GM12878 (cell line): ENCODE measurements around the gene WDR59. TPM values are rescaled to one million over a fixed set of nuclear protein-coding genes. Genes with fewer than 3 reads are reported as not detected.

ENCODE experiments used
- ATAC-seq: fragments of 200-7000 bp; cut with Tn5 transposase; 3 replicates; pipeline ENCODE4 v1.9.1; 2020; ENCODE audit warnings: mild to moderate bottlenecking, moderate library complexity
- BruUV-seq: library from RNA; stranded (reverse); fragments of 400-500 nt; replicated peaks from 2 replicates; lab custom pipeline; 2021; lab: Mats Ljungman, UMichigan
- CTCF ChIA-PET: fragments of 300-600 bp; sonication (Branson Sonifier 250); formaldehyde crosslinking; extraction: SDS; loops from one replicate; lab custom pipeline; 2021; ENCODE audit warnings: inconsistent platforms; lab: Yijun Ruan, JAX
- POLR2A ChIA-PET: fragments of 350-600 bp; formaldehyde crosslinking; extraction: SDS; loops from one replicate; lab custom pipeline; 2021; ENCODE audit warnings: inconsistent platforms; lab: Charles Lee
- RAD21 ChIA-PET: fragments of 300-600 bp; sonication (Branson Sonifier 250); formaldehyde crosslinking; loops from one replicate; lab custom pipeline; 2023; ENCODE audit warnings: antibody characterized with exemption; ENCODE audit not compliant: unreplicated experiment; lab: Charles Lee
- SMC1A ChIA-PET: fragments of 300-600 bp; sonication (Branson Sonifier 250); formaldehyde crosslinking; loops from one replicate; lab custom pipeline; 2023; ENCODE audit not compliant: unreplicated experiment, uncharacterized antibody; lab: Charles Lee
- DNase-seq: peaks from one replicate; pipeline ENCODE4 v3.0.0-alpha.2; 2011; ENCODE audit warnings: low read depth, low spot score
- FAIRE-seq: peaks from 3 replicates; lab custom pipeline; 2011; peaks lifted over from hg19 to GRCh38; lab: Jason Lieb, UNC
- H2AFZ ChIP-seq: 2 replicates; pipeline ENCODE4 v1.6.0; 2011; ENCODE audit warnings: low read depth, low read length, control low read depth; ENCODE audit not compliant: control insufficient read depth
- H3K27ac ChIP-seq: 2 replicates; pipeline ENCODE4 v1.5.1; 2011; ENCODE audit warnings: control low read depth; ENCODE audit not compliant: control insufficient read depth, insufficient read depth
- H3K27me3 ChIP-seq, 2 experiments: replicated peaks in 1 of 2; 2 replicates each; pipeline versions ENCODE4 v1.6.0 to v1.6.1; 2011; ENCODE audit warnings: low read length in 1 of 2; ENCODE audit not compliant: control insufficient read depth in 2 of 2, insufficient read depth in 2 of 2
- H3K36me3 ChIP-seq, 2 experiments: 2 replicates each; pipeline ENCODE4 v1.5.1; 2011; ENCODE audit warnings: low read length in 1 of 2; ENCODE audit not compliant: control insufficient read depth in 2 of 2, insufficient read depth in 2 of 2
- H3K4me1 ChIP-seq: 2 replicates; pipeline ENCODE4 v1.6.1; 2011; ENCODE audit warnings: mild to moderate bottlenecking, low read length, moderate library complexity, mixed read lengths; ENCODE audit not compliant: control insufficient read depth, insufficient read depth
- H3K4me2 ChIP-seq: 2 replicates; pipeline ENCODE4 v1.6.0; 2011; ENCODE audit warnings: control low read depth; ENCODE audit not compliant: control insufficient read depth, insufficient read depth
- H3K4me3 ChIP-seq: fragments of 200-600 bp; sonication (generic); 2 replicates; pipeline ENCODE4 v1.5.1; 2016
- H3K79me2 ChIP-seq: 2 replicates; pipeline ENCODE4 v1.6.0; 2011; ENCODE audit warnings: low read length; ENCODE audit not compliant: control insufficient read depth, insufficient read depth
- H3K9ac ChIP-seq: 2 replicates; pipeline ENCODE4 v1.8.0; 2011; ENCODE audit warnings: low read length, control low read depth, mixed read lengths; ENCODE audit not compliant: control insufficient read depth, insufficient read depth
- H3K9me3 ChIP-seq: replicated peaks from 3 replicates; pipeline ENCODE4 v1.5.1; 2011; ENCODE audit warnings: mild to moderate bottlenecking, low read length; ENCODE audit not compliant: control insufficient read depth, insufficient read depth
- H4K20me1 ChIP-seq: 2 replicates; pipeline ENCODE4 v1.6.0; 2011; ENCODE audit not compliant: control insufficient read depth, insufficient read depth
- DPF2 ChIP-seq: fragments of 450-650 bp; IDR thresholded peaks from 2 replicates; pipeline ENCODE4 v1.6.1; 2017; ENCODE audit warnings: mild to moderate bottlenecking
- E2F8 ChIP-seq: fragments of 450-650 bp; IDR thresholded peaks from 2 replicates; pipeline ENCODE4 v1.6.1; 2018; ENCODE audit warnings: mild to moderate bottlenecking, low read depth, moderate library complexity; ENCODE audit not compliant: partially characterized antibody
- EGR1 ChIP-seq, 2 experiments: IDR thresholded peaks; 1 replicate in 1 of 2; 2 replicates in 1 of 2; pipeline ENCODE4 v1.6.1; 2011 to 2012; ENCODE audit warnings: low read depth in 2 of 2, low read length in 2 of 2, borderline replicate concordance in 1 of 2, mild to moderate bottlenecking in 1 of 2, moderate library complexity in 1 of 2
- NR2F1 ChIP-seq: fragments of 450-650 bp; conservative IDR thresholded peaks from 2 replicates; pipeline ENCODE4 v1.6.1; 2017; ENCODE audit warnings: mild to moderate bottlenecking
- NRF1 ChIP-seq: conservative IDR thresholded peaks from 2 replicates; pipeline ENCODE4 v1.6.1; 2011; ENCODE audit warnings: mild to moderate bottlenecking, low read depth, low read length, improper control_type of control experiment
- PML ChIP-seq: IDR thresholded peaks from 2 replicates; pipeline ENCODE4 v1.6.1; 2012; ENCODE audit warnings: low read length, inconsistent platforms
- SIN3A ChIP-seq: IDR thresholded peaks from 2 replicates; pipeline ENCODE4 v1.6.1; 2012; ENCODE audit warnings: low read depth, low read length, improper control_type of control experiment
- TAF1 ChIP-seq: IDR thresholded peaks from 2 replicates; pipeline ENCODE4 v1.6.1; 2011; ENCODE audit warnings: mild to moderate bottlenecking, low read depth, low read length, borderline replicate concordance
- YY1 ChIP-seq: IDR thresholded peaks from 2 replicates; pipeline ENCODE4 v1.6.1; 2011; ENCODE audit warnings: low read depth, mild to moderate bottlenecking, low read length
- ZNF687 ChIP-seq: fragments of 450-650 bp; IDR thresholded peaks from 2 replicates; pipeline ENCODE4 v1.6.1; 2017; ENCODE audit warnings: mild to moderate bottlenecking, moderate library complexity
- WGBS: methylation state at CpG from one replicate; pipeline ENCODE4 v1.1.6; 2016; ENCODE audit warnings: low lambda C conversion rate; ENCODE audit not compliant: insufficient replicate concordance, insufficient coverage; ENCODE audit errors: missing lambda C conversion rate; 5-methylcytosine and 5-hydroxymethylcytosine counted together
- in situ Hi-C: fragments of 300-500 bp; cut with MboI; formaldehyde crosslinking; loops from 9 replicates; pipeline ENCODE4 v1.14.3; 2018; ENCODE audit warnings: mixed read lengths
- intact Hi-C: fragments of 100-400 bp; cut with micrococcal nuclease; formaldehyde crosslinking; loops from one replicate; pipeline ENCODE4 v1.14.2; 2022; ENCODE audit not compliant: unreplicated experiment
- polyA plus RNA-seq, 11 experiments: library from polyadenylated mRNA; depleted of rRNA in 4 of 11; unstranded in 6 of 11; stranded (reverse) in 5 of 11; fragments of >200 nt; fragmentation: Nextera tagmentation in 4 of 11; fragmentation: Illumina TruSeq in 1 of 11; extraction: Ambion mirVana in 4 of 11; extraction: Trizol in 1 of 11; gene quantifications; 1 replicate in 1 of 11; 2 replicates in 10 of 11; pipeline versions ENCODE4 v1.2.1 to v1.2.3, GENCODE V29; 2011 to 2016; ENCODE audit warnings: inconsistent platforms in 2 of 11, missing spikeins in 2 of 11, low read depth in 1 of 11
- total RNA-seq, 4 experiments: library from RNA; depleted of rRNA in 3 of 4; stranded (reverse); fragments of >200 nt in 3 of 4; fragmentation: Illumina TruSeq in 1 of 4; extraction: Trizol in 1 of 4; gene quantifications; 2 replicates each; pipeline versions ENCODE4 v1.2.1 to v1.2.3, GENCODE V29; 2013 to 2021
- TF ChIP-seq, protein P1 (sequence below): IDR thresholded peaks from 2 replicates; pipeline ENCODE4 v1.6.1; 2011; ENCODE audit warnings: mild to moderate bottlenecking, low read depth, low read length, moderate library complexity; ENCODE audit not compliant: insufficient replicate concordance

WDR59 gene
- total and polyA plus RNA-seq, 10 of the 15 experiments (the other 5 are each of a cell fraction or from before 2014, with no cell fraction given) = 9.7 to 78.4 (median 24.5) TPM

DNA sequence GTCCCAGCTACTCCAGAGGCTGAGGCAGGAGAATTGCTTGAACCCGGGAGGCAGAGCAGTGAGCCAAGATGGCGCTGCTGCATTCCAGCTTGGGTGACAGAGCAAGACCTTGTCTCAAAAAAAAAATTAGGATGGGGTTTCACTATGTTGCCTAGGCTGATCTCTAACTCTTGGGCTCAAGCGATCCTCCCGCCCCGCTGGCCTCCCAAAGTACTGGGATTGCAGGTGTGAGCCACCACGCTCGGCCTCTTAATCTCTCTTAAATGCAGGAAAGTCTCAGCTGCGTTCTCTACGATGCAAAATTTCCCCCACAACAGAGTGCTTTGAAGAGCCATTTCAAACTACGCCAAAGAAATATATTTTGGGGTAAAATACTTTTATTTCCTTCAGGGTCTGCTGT lies 5.9 kb upstream of the WDR59 start:
- no peaks in the 10 kb centered on the region for H3K79me2 ChIP-seq
- POLR2A ChIA-PET = no interaction called here
- intact Hi-C loops = loop anchor here (10.0 kb wide), 1 partner anchor 126 kb away; no protein-coding TSS in a partner anchor
- H3K9ac ChIP-seq = no peak overlapping the region
- H3K4me3 ChIP-seq = no peak overlapping the region
- no peak overlapping the region for H3K4me2 ChIP-seq
- H2AFZ ChIP-seq = no peak overlapping the region
- no TSS peak for BruUV-seq
- ATAC-seq (no peak), DNase-seq (no peak), FAIRE-seq (no peak)
- CTCF ChIA-PET = no interaction called here
- H3K27ac ChIP-seq = no peak overlapping the region
- RAD21 ChIA-PET = no interaction called here
- H3K36me3 ChIP-seq = no peaks in the 10 kb centered on the region
- TF ChIP-seq ZNF687 (no peak), NR2F1 (no peak), SIN3A (no peak), E2F8 (no peak), YY1 (no peak), PML (no peak), TAF1 (no peak), EGR1 (IDR thresholded peaks at IDR 0.05; ENCODE audit: borderline replicate concordance in 1 of 2, low read depth in 2 of 2, low read length in 2 of 2) (no peak), NRF1 (no peak), DPF2 (no peak)
- TF ChIP-seq, protein P1, sequence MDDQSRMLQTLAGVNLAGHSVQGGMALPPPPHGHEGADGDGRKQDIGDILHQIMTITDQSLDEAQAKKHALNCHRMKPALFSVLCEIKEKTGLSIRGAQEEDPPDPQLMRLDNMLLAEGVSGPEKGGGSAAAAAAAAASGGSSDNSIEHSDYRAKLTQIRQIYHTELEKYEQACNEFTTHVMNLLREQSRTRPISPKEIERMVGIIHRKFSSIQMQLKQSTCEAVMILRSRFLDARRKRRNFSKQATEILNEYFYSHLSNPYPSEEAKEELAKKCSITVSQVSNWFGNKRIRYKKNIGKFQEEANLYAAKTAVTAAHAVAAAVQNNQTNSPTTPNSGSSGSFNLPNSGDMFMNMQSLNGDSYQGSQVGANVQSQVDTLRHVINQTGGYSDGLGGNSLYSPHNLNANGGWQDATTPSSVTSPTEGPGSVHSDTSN = no peak
- SMC1A ChIA-PET = no interaction called here
- H3K27me3 ChIP-seq = no peaks in the 10 kb centered on the region
- H3K4me1 ChIP-seq = no peaks in the 10 kb centered on the region
- no peaks in the 10 kb centered on the region for H4K20me1 ChIP-seq
- in situ Hi-C loops = loop anchor here (5.0 kb wide), 1 partner anchor 116 kb away; no protein-coding TSS in a partner anchor
- no peaks in the 10 kb centered on the region for H3K9me3 ChIP-seq
- 71% methylated on average over 10 of the region's 10 CpGs for WGBS
